ENCODE measurements around the gene DHRS7C. TPM values are rescaled to one million over a fixed set of nuclear protein-coding genes. Genes with fewer than 3 reads are reported as not detected.

Gene DHRS7C
- total and polyA plus RNA-seq, 7 experiments from 2014 or later = not detected

- ChIA-PET CTCF (no interaction called here), POLR2A (no interaction called here)
- Mint-ChIP-seq H3K4me1 (peaks cover 0 to 3% (median 0%) of the 10 kb centered on the region in 7 donors), H3K36me3 (no peaks in the 10 kb centered on the region), H3K27me3 (peaks cover 0 to 26% (median 16%) of the 10 kb centered on the region in 5 donors), H3K4me3 (no peak overlapping the region), H3K27ac (no peak overlapping the region), H3K9me3 (no peaks in the 10 kb centered on the region)
- H3K27ac ChIP-seq (ENCODE audit: low read depth, low read length) = no peak overlapping the region
- no peaks in the 10 kb centered on the region for H3K36me3 ChIP-seq (ENCODE audit: control insufficient read depth in 2 of 3, insufficient read depth in 3 of 3, low read length in 3 of 3)
- intact Hi-C loops (cut with micrococcal nuclease) = no loop called here
- H3K4me3 ChIP-seq (ENCODE audit: low read length) = no peak overlapping the region
- H3K27me3 ChIP-seq (ENCODE audit: control insufficient read depth in 2 of 2, insufficient read depth in 2 of 2, low read length in 2 of 2) = no peaks in the 10 kb centered on the region
- DNase-seq = no peak
- H3K4me1 ChIP-seq (ENCODE audit: control insufficient read depth in 2 of 2, insufficient read depth in 2 of 2, low read length in 2 of 2) = no peaks in the 10 kb centered on the region
- no peak for ATAC-seq
- H3K9me3 ChIP-seq (ENCODE audit: control insufficient read depth in 2 of 3, low read length in 3 of 3) = no peaks in the 10 kb centered on the region
Measured at GRCh38 chr17:9767432-9767991, 23.9 kb downstream of the DHRS7C start.

- ChIA-PET CTCF (no interaction called here), POLR2A (no interaction called here)
- Histone ChIP-seq H3K9me3 (ENCODE audit: control insufficient read depth in 2 of 3, low read length in 3 of 3) (no peaks in the 10 kb centered on the region), H3K27ac (ENCODE audit: low read depth, low read length) (no peak overlapping the region), H3K4me3 (ENCODE audit: low read length) (no peak overlapping the region), H3K27me3 (ENCODE audit: control insufficient read depth in 2 of 2, insufficient read depth in 2 of 2, low read length in 2 of 2) (no peaks in the 10 kb centered on the region), H3K4me1 (ENCODE audit: control insufficient read depth in 2 of 2, insufficient read depth in 2 of 2, low read length in 2 of 2) (no peaks in the 10 kb centered on the region), H3K36me3 (ENCODE audit: control insufficient read depth in 2 of 3, insufficient read depth in 3 of 3, low read length in 3 of 3) (no peaks in the 10 kb centered on the region)
- Mint-ChIP-seq H3K27me3 (peaks cover 0 to 25% (median 16%) of the 10 kb centered on the region in 5 donors), H3K4me1 (peaks cover 0 to 3% (median 0%) of the 10 kb centered on the region in 7 donors), H3K9me3 (no peaks in the 10 kb centered on the region), H3K36me3 (no peaks in the 10 kb centered on the region), H3K4me3 (no peak overlapping the region), H3K27ac (no peak overlapping the region)
- no peak for ATAC-seq
- intact Hi-C loops (cut with micrococcal nuclease) = no loop called here
- no peak for DNase-seq
Measured at GRCh38 chr17:9766970-9767369, 24.4 kb downstream of the DHRS7C start.

GRCh38 chr17:9765322-9765721, 26.1 kb downstream of the DHRS7C start:
- H3K4me1 ChIP-seq (ENCODE audit: control insufficient read depth in 2 of 2, insufficient read depth in 2 of 2, low read length in 2 of 2) = no peaks in the 10 kb centered on the region
- CTCF ChIA-PET = no interaction called here
- no peaks in the 10 kb centered on the region for H3K36me3 Mint-ChIP-seq

GRCh38 chr17:9763643-9764042, 27.7 kb downstream of the DHRS7C start:
- Histone ChIP-seq H3K27me3 (ENCODE audit: control insufficient read depth in 2 of 2, insufficient read depth in 2 of 2, low read length in 2 of 2) (peaks cover 0 to 4% of the 10 kb centered on the region in 2 donors), H3K27ac (ENCODE audit: low read depth, low read length) (no peak overlapping the region), H3K4me1 (ENCODE audit: control insufficient read depth in 2 of 2, insufficient read depth in 2 of 2, low read length in 2 of 2) (no peaks in the 10 kb centered on the region), H3K36me3 (ENCODE audit: control insufficient read depth in 2 of 3, insufficient read depth in 3 of 3, low read length in 3 of 3) (no peaks in the 10 kb centered on the region), H3K4me3 (ENCODE audit: low read length) (no peak overlapping the region), H3K9me3 (ENCODE audit: control insufficient read depth in 2 of 3, low read length in 3 of 3) (no peaks in the 10 kb centered on the region)
- Mint-ChIP-seq H3K27ac (no peak overlapping the region), H3K9me3 (no peaks in the 10 kb centered on the region), H3K36me3 (no peaks in the 10 kb centered on the region), H3K4me3 (no peak overlapping the region), H3K27me3 (peaks cover 0 to 32% (median 26%) of the 10 kb centered on the region in 5 donors), H3K4me1 (peaks cover 0 to 3% (median 0%) of the 10 kb centered on the region in 7 donors)
- intact Hi-C loops (cut with micrococcal nuclease) = no loop called here
- DNase-seq = no peak
- ChIA-PET POLR2A (no interaction called here), CTCF (no interaction called here)
- ATAC-seq = no peak

More at GRCh38 chr17:9765322-9765721, 26.1 kb downstream of the DHRS7C start:
- no peak for ATAC-seq
- Mint-ChIP-seq H3K4me1 (peaks cover 0 to 3% (median 0%) of the 10 kb centered on the region in 7 donors), H3K27ac (no peak overlapping the region), H3K27me3 (peaks cover 0 to 30% (median 20%) of the 10 kb centered on the region in 5 donors), H3K4me3 (no peak overlapping the region), H3K9me3 (no peaks in the 10 kb centered on the region)
- POLR2A ChIA-PET = no interaction called here
- H3K4me3 ChIP-seq (ENCODE audit: low read length) = no peak overlapping the region
- H3K9me3 ChIP-seq (ENCODE audit: control insufficient read depth in 2 of 3, low read length in 3 of 3) = no peaks in the 10 kb centered on the region
- no peaks in the 10 kb centered on the region for H3K36me3 ChIP-seq (ENCODE audit: control insufficient read depth in 2 of 3, insufficient read depth in 3 of 3, low read length in 3 of 3)
- H3K27me3 ChIP-seq (ENCODE audit: control insufficient read depth in 2 of 2, insufficient read depth in 2 of 2, low read length in 2 of 2) = peaks cover 0 to 3% of the 10 kb centered on the region in 2 donors
- no peak overlapping the region for H3K27ac ChIP-seq (ENCODE audit: low read depth, low read length)
- intact Hi-C loops (cut with micrococcal nuclease) = no loop called here
- DNase-seq = no peak

- peaks cover 0 to 4% of the 10 kb centered on the region in 2 donors for H3K27me3 ChIP-seq (ENCODE audit: control insufficient read depth in 2 of 2, insufficient read depth in 2 of 2, low read length in 2 of 2)
- H3K27ac ChIP-seq (ENCODE audit: low read depth, low read length) = no peak overlapping the region
- DNase-seq = no peak
- no peak overlapping the region for H3K4me3 Mint-ChIP-seq
- no peaks in the 10 kb centered on the region for H3K36me3 Mint-ChIP-seq
- H3K4me3 ChIP-seq (ENCODE audit: low read length) = no peak overlapping the region
- ChIA-PET POLR2A (no interaction called here), CTCF (no interaction called here)
- intact Hi-C loops (cut with micrococcal nuclease) = no loop called here
- H3K27ac Mint-ChIP-seq = no peak overlapping the region
- H3K36me3 ChIP-seq (ENCODE audit: control insufficient read depth in 2 of 3, insufficient read depth in 3 of 3, low read length in 3 of 3) = no peaks in the 10 kb centered on the region
- H3K9me3 Mint-ChIP-seq = peaks cover 0 to 3% (median 0%) of the 10 kb centered on the region in 11 donors
- H3K27me3 Mint-ChIP-seq = peaks cover 0 to 35% (median 31%) of the 10 kb centered on the region in 5 donors
- ATAC-seq = no peak
- H3K4me1 ChIP-seq (ENCODE audit: control insufficient read depth in 2 of 2, insufficient read depth in 2 of 2, low read length in 2 of 2) = no peaks in the 10 kb centered on the region
- no peaks in the 10 kb centered on the region for H3K4me1 Mint-ChIP-seq
- H3K9me3 ChIP-seq (ENCODE audit: control insufficient read depth in 2 of 3, low read length in 3 of 3) = no peaks in the 10 kb centered on the region
Measured at GRCh38 chr17:9760266-9760665, 31.1 kb downstream of the DHRS7C start.

- Mint-ChIP-seq H3K4me1 (no peaks in the 10 kb centered on the region), H3K9me3 (peaks cover 0 to 7% (median 0%) of the 10 kb centered on the region in 11 donors), H3K27ac (no peak overlapping the region), H3K36me3 (peaks cover 0 to 7% (median 0%) of the 10 kb centered on the region in 5 donors), H3K27me3 (peaks cover 3 to 68% (median 30%) of the 10 kb centered on the region in 5 donors), H3K4me3 (no peak overlapping the region)
- H3K36me3 ChIP-seq (ENCODE audit: control insufficient read depth in 2 of 3, insufficient read depth in 3 of 3, low read length in 3 of 3) = no peaks in the 10 kb centered on the region
- intact Hi-C loops (cut with micrococcal nuclease) = no loop called here
- H3K27me3 ChIP-seq (ENCODE audit: control insufficient read depth in 2 of 2, insufficient read depth in 2 of 2, low read length in 2 of 2) = no peaks in the 10 kb centered on the region
- DNase-seq = no peak
- H3K9me3 ChIP-seq (ENCODE audit: control insufficient read depth in 2 of 3, low read length in 3 of 3) = no peaks in the 10 kb centered on the region
- H3K4me3 ChIP-seq (ENCODE audit: low read length) = no peak overlapping the region
- ATAC-seq = no peak
- ChIA-PET POLR2A (no interaction called here), CTCF (no interaction called here)
- H3K27ac ChIP-seq (ENCODE audit: low read depth, low read length) = no peak overlapping the region
- no peaks in the 10 kb centered on the region for H3K4me1 ChIP-seq (ENCODE audit: control insufficient read depth in 2 of 2, insufficient read depth in 2 of 2, low read length in 2 of 2)
Measured at GRCh38 chr17:9755083-9755482, 36.3 kb downstream of the DHRS7C start.

- Histone ChIP-seq H3K9me3 (ENCODE audit: control insufficient read depth in 2 of 3, low read length in 3 of 3) (no peaks in the 10 kb centered on the region), H3K36me3 (ENCODE audit: control insufficient read depth in 2 of 3, insufficient read depth in 3 of 3, low read length in 3 of 3) (no peaks in the 10 kb centered on the region), H3K27me3 (ENCODE audit: control insufficient read depth in 2 of 2, insufficient read depth in 2 of 2, low read length in 2 of 2) (no peaks in the 10 kb centered on the region), H3K4me1 (ENCODE audit: control insufficient read depth in 2 of 2, insufficient read depth in 2 of 2, low read length in 2 of 2) (no peaks in the 10 kb centered on the region), H3K4me3 (ENCODE audit: low read length) (no peak overlapping the region), H3K27ac (ENCODE audit: low read depth, low read length) (no peak overlapping the region)
- Mint-ChIP-seq H3K4me1 (no peaks in the 10 kb centered on the region), H3K27me3 (peaks cover 6 to 60% (median 34%) of the 10 kb centered on the region in 5 donors), H3K36me3 (peaks cover 0 to 7% (median 0%) of the 10 kb centered on the region in 5 donors), H3K9me3 (peaks cover 0 to 6% (median 0%) of the 10 kb centered on the region in 11 donors), H3K4me3 (no peak overlapping the region), H3K27ac (no peak overlapping the region)
- DNase-seq = no peak
- POLR2A ChIA-PET = no interaction called here
- no peak for ATAC-seq
- intact Hi-C loops (cut with micrococcal nuclease) = no loop called here
- CTCF ChIA-PET = no interaction called here
Measured at GRCh38 chr17:9750524-9750923, 40.9 kb downstream of the DHRS7C start.

All from naive thymus-derived CD4-positive, alpha-beta T cell (primary cell).